ENCODE data around the gene ABCB1. TPM values are rescaled to one million over a fixed set of nuclear protein-coding genes. Genes with fewer than 3 reads are reported as not detected.
A peak's percentile ranks its signal among the peaks of the same experiment; 100 is the strongest.

ABCB1 gene
- total RNA-seq, 1 donor from 2014 or later = 0.78 TPM

DNA sequence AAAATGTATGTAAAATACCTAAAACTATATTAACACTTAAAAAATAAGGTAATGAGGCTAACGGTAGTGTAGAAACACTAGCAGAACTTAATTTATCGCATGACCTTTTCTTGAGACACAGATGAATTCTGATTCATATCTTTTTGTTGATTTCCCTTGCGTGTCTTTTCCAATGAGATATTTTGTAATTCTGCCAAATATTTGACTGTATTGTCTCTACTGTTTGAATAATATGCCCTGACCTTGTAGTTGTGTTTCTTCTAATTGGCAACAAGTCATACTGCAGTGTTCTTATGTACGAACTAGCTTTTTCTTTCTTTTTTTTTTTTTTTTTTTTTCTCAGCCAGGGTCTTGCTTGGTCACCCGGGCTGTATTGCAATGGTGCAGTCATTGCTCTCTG, 9.2 kb upstream of the ABCB1 start:
- Mint-ChIP-seq H3K27ac (ENCODE audit: unreplicated experiment) (no peak overlapping the region), H3K27me3 (ENCODE audit: unreplicated experiment) (peaks cover 4% of the 10 kb centered on the region), H3K4me1 (ENCODE audit: low read depth, unreplicated experiment) (no peaks in the 10 kb centered on the region), H3K9me3 (ENCODE audit: unreplicated experiment) (no peaks in the 10 kb centered on the region), H3K4me3 (ENCODE audit: unreplicated experiment) (no peak overlapping the region), H3K36me3 (ENCODE audit: unreplicated experiment) (no peaks in the 10 kb centered on the region)
- no peak for DNase-seq
- no peak for TF ChIP-seq CTCF (IDR thresholded peaks at IDR 0.05; ENCODE audit: partially characterized antibody, unreplicated experiment)

GRCh38 chr7:87608431-87608830, 7.7 kb upstream of the ABCB1 start:
- no peak for TF ChIP-seq CTCF (IDR thresholded peaks at IDR 0.05; ENCODE audit: partially characterized antibody, unreplicated experiment)
- no peak for DNase-seq
- no peak overlapping the region for H3K4me3 Mint-ChIP-seq (ENCODE audit: unreplicated experiment)
- peaks cover 2% of the 10 kb centered on the region for H3K27me3 Mint-ChIP-seq (ENCODE audit: unreplicated experiment)
- no peaks in the 10 kb centered on the region for H3K36me3 Mint-ChIP-seq (ENCODE audit: unreplicated experiment)
- no peaks in the 10 kb centered on the region for H3K4me1 Mint-ChIP-seq (ENCODE audit: low read depth, unreplicated experiment)
- no peak overlapping the region for H3K27ac Mint-ChIP-seq (ENCODE audit: unreplicated experiment)
- H3K9me3 Mint-ChIP-seq (ENCODE audit: unreplicated experiment) = no peaks in the 10 kb centered on the region

GRCh38 chr7:87604264-87604663, 3.6 kb upstream of the ABCB1 start:
- no peaks in the 10 kb centered on the region for H3K9me3 Mint-ChIP-seq (ENCODE audit: unreplicated experiment)
- no peaks in the 10 kb centered on the region for H3K4me1 Mint-ChIP-seq (ENCODE audit: low read depth, unreplicated experiment)
- TF ChIP-seq CTCF (IDR thresholded peaks at IDR 0.05; ENCODE audit: partially characterized antibody, unreplicated experiment) = no peak
- H3K4me3 Mint-ChIP-seq (ENCODE audit: unreplicated experiment) = no peak overlapping the region
- no peak overlapping the region for H3K27ac Mint-ChIP-seq (ENCODE audit: unreplicated experiment)
- peaks cover 7% of the 10 kb centered on the region for H3K27me3 Mint-ChIP-seq (ENCODE audit: unreplicated experiment)
- DNase-seq = no peak
- H3K36me3 Mint-ChIP-seq (ENCODE audit: unreplicated experiment) = no peaks in the 10 kb centered on the region

DNA sequence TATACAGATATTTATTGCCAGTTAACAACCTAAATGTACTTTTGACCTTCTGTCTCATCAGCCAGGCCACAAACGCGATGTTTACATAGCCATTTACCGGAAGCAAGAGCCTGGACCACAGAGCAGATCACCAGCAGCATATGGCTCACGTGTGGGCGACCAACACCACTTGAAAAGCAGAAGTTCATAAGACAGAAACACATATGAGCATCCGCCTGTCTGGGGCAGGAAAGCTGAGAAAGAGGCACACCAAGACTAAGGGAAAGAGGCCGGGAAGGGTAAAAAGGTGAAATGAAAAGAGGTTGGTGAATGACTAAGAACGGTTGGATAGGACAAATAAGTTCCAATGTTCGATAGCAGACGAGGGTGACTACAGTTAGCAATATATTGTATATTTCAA, 1.3 kb downstream of the ABCB1 start:
- no peak for TF ChIP-seq CTCF (IDR thresholded peaks at IDR 0.05; ENCODE audit: partially characterized antibody, unreplicated experiment)
- H3K4me1 Mint-ChIP-seq (ENCODE audit: low read depth, unreplicated experiment) = no peaks in the 10 kb centered on the region
- H3K36me3 Mint-ChIP-seq (ENCODE audit: unreplicated experiment) = no peaks in the 10 kb centered on the region

DNA sequence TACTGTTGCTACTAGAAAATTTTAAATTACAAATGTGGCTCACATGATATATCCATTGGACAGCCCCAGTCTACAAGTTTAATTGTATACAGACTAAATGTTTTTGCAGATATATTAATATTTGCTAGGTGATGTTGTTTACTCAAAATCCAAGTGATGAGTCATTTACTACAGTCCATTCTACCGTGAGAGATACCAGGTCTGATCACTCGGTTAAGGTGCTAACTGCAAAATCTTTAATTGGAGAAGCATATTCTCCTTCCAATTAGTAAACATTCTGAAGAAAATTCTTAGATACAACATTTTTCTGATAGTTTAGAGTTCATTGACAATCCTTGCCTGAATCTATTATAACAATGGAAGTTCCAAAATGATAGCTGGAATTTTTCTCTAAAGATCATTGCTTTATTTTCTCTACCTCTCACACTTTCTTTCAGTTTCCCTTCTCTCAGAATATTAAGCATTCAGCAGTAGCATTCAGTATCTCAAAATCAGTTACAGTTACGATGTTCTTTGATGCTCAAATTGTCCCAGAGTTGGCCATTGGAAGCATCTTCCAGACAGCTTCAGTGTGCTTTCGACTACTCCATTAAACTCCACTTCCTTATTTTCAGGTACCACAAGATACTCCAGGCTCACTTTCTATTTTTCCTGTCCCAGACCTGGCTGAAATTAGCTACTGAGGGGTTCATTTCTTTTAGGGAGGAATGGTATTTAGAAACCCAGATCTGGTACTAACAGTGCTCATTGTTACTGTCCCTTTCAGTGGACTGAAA, 2.3 kb downstream of the ABCB1 start:
- Mint-ChIP-seq H3K4me1 (ENCODE audit: low read depth, unreplicated experiment) (no peaks in the 10 kb centered on the region), H3K27ac (ENCODE audit: unreplicated experiment) (no peak overlapping the region), H3K27me3 (ENCODE audit: unreplicated experiment) (peaks cover 7% of the 10 kb centered on the region), H3K36me3 (ENCODE audit: unreplicated experiment) (no peaks in the 10 kb centered on the region), H3K9me3 (ENCODE audit: unreplicated experiment) (no peaks in the 10 kb centered on the region), H3K4me3 (ENCODE audit: unreplicated experiment) (no peak overlapping the region)
- no peak for DNase-seq
- no peak for TF ChIP-seq CTCF (IDR thresholded peaks at IDR 0.05; ENCODE audit: partially characterized antibody, unreplicated experiment)

More for the DNA sequence above, 1.3 kb downstream of the ABCB1 start:
- H3K27me3 Mint-ChIP-seq (ENCODE audit: unreplicated experiment) = peaks cover 7% of the 10 kb centered on the region
- H3K9me3 Mint-ChIP-seq (ENCODE audit: unreplicated experiment) = no peaks in the 10 kb centered on the region
- no peak for DNase-seq
- no peak overlapping the region for H3K27ac Mint-ChIP-seq (ENCODE audit: unreplicated experiment)
- peak overlapping the region; percentile 3 for H3K4me3 Mint-ChIP-seq (ENCODE audit: unreplicated experiment)

Measured in glutamatergic neuron (in vitro differentiated cells).